A549 (cell line): Measurements from ENCODE around the gene RNF133. TPM values are rescaled to one million over a fixed set of nuclear protein-coding genes. Genes with fewer than 3 reads are reported as not detected.

Experiments
- ATAC-seq, 2 experiments: fragments of 200-7000 bp in 1 of 2; fragments of >200 bp in 1 of 2; cut with Nextera tagmentation in 1 of 2; cut with Tn5 transposase in 1 of 2; 3 replicates each; pipeline versions ENCODE4 v1.8.0 to v1.9.1; 2018 to 2020; ENCODE audit warnings: mild to moderate bottlenecking in 1 of 2, moderate library complexity in 1 of 2
- CTCF ChIA-PET: fragments of 300-600 bp; sonication (Branson Sonifier 250); formaldehyde crosslinking; extraction: SDS; loops from one replicate; lab custom pipeline; 2021; ENCODE audit warnings: antibody characterized with exemption, inconsistent platforms; lab: Yijun Ruan, JAX
- POLR2A ChIA-PET: fragments of 350-600 bp; formaldehyde crosslinking; extraction: SDS; loops from one replicate; lab custom pipeline; 2021; ENCODE audit warnings: antibody characterized with exemption, inconsistent platforms; lab: Yijun Ruan, JAX
- DNase-seq, 2 experiments: peaks; one replicate each; pipeline versions ENCODE4 v3.0.0 to v3.0.0-alpha.2; 2011 to 2016; ENCODE audit warnings: low read depth in 1 of 2, low spot score in 1 of 2
- FAIRE-seq: peaks from 2 replicates; lab custom pipeline; 2011; peaks lifted over from hg19 to GRCh38; lab: Jason Lieb, UNC
- H3K27ac ChIP-seq, 2 experiments: fragments of >200 bp; sonication (Bioruptor Twin); formaldehyde crosslinking; 3 replicates each; pipeline ENCODE4 v1.5.1; 2016 to 2017
- H3K4me1 ChIP-seq: fragments of >200 bp; sonication (Bioruptor Twin); formaldehyde crosslinking; 3 replicates; pipeline ENCODE4 v1.6.1; 2016
- H3K4me2 ChIP-seq: fragments of >200 bp; sonication (Bioruptor Twin); formaldehyde crosslinking; 3 replicates; pipeline ENCODE4 v1.6.1; 2016
- H3K4me3 ChIP-seq: fragments of >200 bp; sonication (Bioruptor Twin); formaldehyde crosslinking; 3 replicates; pipeline ENCODE4 v1.5.1; 2016
- H3K9me3 ChIP-seq: fragments of >200 bp; sonication (Bioruptor Twin); formaldehyde crosslinking; 3 replicates; pipeline ENCODE4 v1.6.1; 2016
- BHLHE40 ChIP-seq: IDR thresholded peaks from 2 replicates; pipeline ENCODE4 v1.6.1; 2012; ENCODE audit warnings: low read depth, low read length, inconsistent platforms
- CEBPB ChIP-seq, 2 experiments: fragments of >200 bp in 1 of 2; sonication (Bioruptor Twin) in 1 of 2; formaldehyde crosslinking in 1 of 2; IDR thresholded peaks; 2 replicates each; pipeline ENCODE4 v1.6.1; 2012 to 2016
- CHD4 ChIP-seq: fragments of 200-600 bp; sonication (generic); IDR thresholded peaks from 2 replicates; pipeline ENCODE4 v1.6.1; 2016; ENCODE audit warnings: antibody characterized with exemption, mild to moderate bottlenecking, borderline replicate concordance
- CTCF ChIP-seq: fragments of >200 bp; sonication (Bioruptor Twin); formaldehyde crosslinking; IDR thresholded peaks from 3 replicates; pipeline ENCODE4 v1.5.1; 2016
- EHF ChIP-seq: fragments of 250-450 bp; sonication (Bioruptor Pico); IDR thresholded peaks from 2 replicates; pipeline ENCODE4 v1.5.0; 2020; ENCODE audit warnings: mild to moderate bottlenecking
- EHMT2 ChIP-seq: fragments of 200-600 bp; sonication (generic); IDR thresholded peaks from 2 replicates; pipeline ENCODE4 v1.6.1; 2016; ENCODE audit warnings: antibody characterized with exemption, low read depth, mild to moderate bottlenecking, moderate library complexity
- ESRRA ChIP-seq: fragments of 150-350 bp; IDR thresholded peaks from 2 replicates; pipeline ENCODE4 v1.6.1; 2014; ENCODE audit warnings: mild to moderate bottlenecking, low read length, borderline replicate concordance
- HMGXB4 ChIP-seq: fragments of 250-450 bp; sonication (Bioruptor Pico); IDR thresholded peaks from 2 replicates; pipeline ENCODE4 v1.5.0; 2021; ENCODE audit warnings: mild to moderate bottlenecking, moderate library complexity, borderline replicate concordance
- HOXB13 ChIP-seq: fragments of 250-450 bp; sonication (Bioruptor Pico); IDR thresholded peaks from 2 replicates; pipeline ENCODE4 v1.5.0; 2020; ENCODE audit warnings: low read depth, mild to moderate bottlenecking, moderate library complexity
- JUN ChIP-seq, 2 experiments: fragments of >200 bp; sonication (Bioruptor Twin); formaldehyde crosslinking; IDR thresholded peaks; 2 replicates in 1 of 2; 3 replicates in 1 of 2; pipeline ENCODE4 v1.6.1; 2016 to 2017
- KDM1A ChIP-seq: fragments of 200-600 bp; sonication (generic); IDR thresholded peaks from 2 replicates; pipeline ENCODE4 v1.6.1; 2016; ENCODE audit warnings: low read depth, mild to moderate bottlenecking
- KDM5A ChIP-seq: fragments of 200-600 bp; sonication (generic); IDR thresholded peaks from 2 replicates; pipeline ENCODE4 v1.6.1; 2016; ENCODE audit warnings: antibody characterized with exemption, mild to moderate bottlenecking
- MAFK ChIP-seq: fragments of 450-650 bp; IDR thresholded peaks from 2 replicates; pipeline ENCODE4 v1.6.1; 2014; ENCODE audit not compliant: partially characterized antibody
- MAZ ChIP-seq: fragments of 150-350 bp; IDR thresholded peaks from 2 replicates; pipeline ENCODE4 v1.6.1; 2014; ENCODE audit warnings: antibody characterized with exemption, low read depth, low read length, borderline replicate concordance
- NFE2L2 ChIP-seq: fragments of 150-350 bp; conservative IDR thresholded peaks from 2 replicates; pipeline ENCODE4 v1.6.1; 2014; ENCODE audit warnings: low read length
- NPAS2 ChIP-seq: fragments of 250-450 bp; sonication (Bioruptor Pico); IDR thresholded peaks from 2 replicates; pipeline ENCODE4 v1.8.0; 2022; ENCODE audit warnings: mild to moderate bottlenecking, moderate library complexity, borderline replicate concordance
- POLR2AphosphoS2 ChIP-seq: conservative IDR thresholded peaks from 2 replicates; pipeline ENCODE4 v1.6.1; 2012; ENCODE audit warnings: low read length, improper control_type of control experiment, inconsistent platforms
- RAD21 ChIP-seq, 2 experiments: fragments of >200 bp in 1 of 2; sonication (Bioruptor Twin) in 1 of 2; formaldehyde crosslinking in 1 of 2; IDR thresholded peaks in 1 of 2; conservative IDR thresholded peaks in 1 of 2; 2 replicates in 1 of 2; 3 replicates in 1 of 2; pipeline ENCODE4 v1.6.1; 2012 to 2018; ENCODE audit warnings: inconsistent platforms in 1 of 2
- RCOR1 ChIP-seq: fragments of 150-350 bp; IDR thresholded peaks from 2 replicates; pipeline ENCODE4 v1.6.1; 2014; ENCODE audit warnings: antibody characterized with exemption, low read length, low read depth
- RNF2 ChIP-seq: fragments of 200-600 bp; sonication (generic); IDR thresholded peaks from 2 replicates; pipeline ENCODE4 v1.6.1; 2016; ENCODE audit warnings: low read depth, mild to moderate bottlenecking, antibody characterized with exemption, moderate library complexity, borderline replicate concordance
- ZFP36 ChIP-seq: fragments of 450-650 bp; IDR thresholded peaks from 2 replicates; pipeline ENCODE4 v1.6.1; 2014; ENCODE audit warnings: borderline replicate concordance; ENCODE audit not compliant: partially characterized antibody
- WGBS: methylation state at CpG from one replicate; pipeline ENCODE4 v1.1.6; 2017; ENCODE audit errors: missing lambda C conversion rate; 5-methylcytosine and 5-hydroxymethylcytosine counted together
- polyA plus RNA-seq, 4 experiments: library from polyadenylated mRNA; depleted of rRNA in 3 of 4; stranded (reverse); fragments of >200 nt; fragmentation: RNase III in 1 of 4; extraction: RNeasy Plus Mini Kit Qiagen cat#74134 plus additional on column Dnase treatment in 1 of 4; gene quantifications; 2 replicates in 3 of 4; 3 replicates in 1 of 4; pipeline ENCODE4 v1.2.3, GENCODE V29; 2011 to 2017
- TF ChIP-seq, protein P1 (sequence below): fragments of 150-350 bp; IDR thresholded peaks from 2 replicates; pipeline ENCODE4 v1.6.1; 2014; ENCODE audit warnings: low read depth, mild to moderate bottlenecking, low read length
- TF ChIP-seq, protein P2 (sequence below): fragments of >200 bp; sonication (Bioruptor Twin); formaldehyde crosslinking; IDR thresholded peaks from 2 replicates; pipeline ENCODE4 v1.6.1; 2016
- TF ChIP-seq, protein P3 (sequence below): fragments of 450-650 bp; IDR thresholded peaks from 2 replicates; pipeline ENCODE4 v1.6.1; 2014; ENCODE audit warnings: antibody characterized with exemption
- TF ChIP-seq, protein P4 (sequence below): IDR thresholded peaks from 2 replicates; pipeline ENCODE4 v1.6.1; 2012

Gene RNF133
- polyA plus RNA-seq, 2 of the 4 experiments (the other 2 are of a cell fraction) = not detected

GRCh38 chr7:122743211-122743610 lies 44.3 kb upstream of the RNF133 start:
- no peak overlapping the region for H3K27ac ChIP-seq
- FAIRE-seq (no peak), DNase-seq (no peak), ATAC-seq (no peak)
- H3K4me1 ChIP-seq = no peaks in the 10 kb centered on the region
- H3K4me2 ChIP-seq = no peak overlapping the region
- TF ChIP-seq, protein P1, sequence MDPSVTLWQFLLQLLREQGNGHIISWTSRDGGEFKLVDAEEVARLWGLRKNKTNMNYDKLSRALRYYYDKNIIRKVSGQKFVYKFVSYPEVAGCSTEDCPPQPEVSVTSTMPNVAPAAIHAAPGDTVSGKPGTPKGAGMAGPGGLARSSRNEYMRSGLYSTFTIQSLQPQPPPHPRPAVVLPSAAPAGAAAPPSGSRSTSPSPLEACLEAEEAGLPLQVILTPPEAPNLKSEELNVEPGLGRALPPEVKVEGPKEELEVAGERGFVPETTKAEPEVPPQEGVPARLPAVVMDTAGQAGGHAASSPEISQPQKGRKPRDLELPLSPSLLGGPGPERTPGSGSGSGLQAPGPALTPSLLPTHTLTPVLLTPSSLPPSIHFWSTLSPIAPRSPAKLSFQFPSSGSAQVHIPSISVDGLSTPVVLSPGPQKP = no peak
- no peak for TF ChIP-seq RAD21 (conservative IDR thresholded peaks at IDR 0.05 in 1 of 2, IDR thresholded peaks at IDR 0.05 in 1 of 2)
- TF ChIP-seq, protein P2, sequence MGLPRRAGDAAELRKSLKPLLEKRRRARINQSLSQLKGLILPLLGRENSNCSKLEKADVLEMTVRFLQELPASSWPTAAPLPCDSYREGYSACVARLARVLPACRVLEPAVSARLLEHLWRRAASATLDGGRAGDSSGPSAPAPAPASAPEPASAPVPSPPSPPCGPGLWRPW = no peak
- no peak for TF ChIP-seq MAZ
- TF ChIP-seq EHMT2 = no peak
- no peak for TF ChIP-seq CHD4
- TF ChIP-seq, protein P3, sequence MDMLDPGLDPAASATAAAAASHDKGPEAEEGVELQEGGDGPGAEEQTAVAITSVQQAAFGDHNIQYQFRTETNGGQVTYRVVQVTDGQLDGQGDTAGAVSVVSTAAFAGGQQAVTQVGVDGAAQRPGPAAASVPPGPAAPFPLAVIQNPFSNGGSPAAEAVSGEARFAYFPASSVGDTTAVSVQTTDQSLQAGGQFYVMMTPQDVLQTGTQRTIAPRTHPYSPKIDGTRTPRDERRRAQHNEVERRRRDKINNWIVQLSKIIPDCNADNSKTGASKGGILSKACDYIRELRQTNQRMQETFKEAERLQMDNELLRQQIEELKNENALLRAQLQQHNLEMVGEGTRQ = no peak
- no peak for TF ChIP-seq ZFP36
- TF ChIP-seq BHLHE40 = no peak
- TF ChIP-seq JUN (IDR thresholded peaks at IDR 0.05) = no peak
- TF ChIP-seq EHF = no peak
- TF ChIP-seq NFE2L2 = no peak
- TF ChIP-seq, protein P4, sequence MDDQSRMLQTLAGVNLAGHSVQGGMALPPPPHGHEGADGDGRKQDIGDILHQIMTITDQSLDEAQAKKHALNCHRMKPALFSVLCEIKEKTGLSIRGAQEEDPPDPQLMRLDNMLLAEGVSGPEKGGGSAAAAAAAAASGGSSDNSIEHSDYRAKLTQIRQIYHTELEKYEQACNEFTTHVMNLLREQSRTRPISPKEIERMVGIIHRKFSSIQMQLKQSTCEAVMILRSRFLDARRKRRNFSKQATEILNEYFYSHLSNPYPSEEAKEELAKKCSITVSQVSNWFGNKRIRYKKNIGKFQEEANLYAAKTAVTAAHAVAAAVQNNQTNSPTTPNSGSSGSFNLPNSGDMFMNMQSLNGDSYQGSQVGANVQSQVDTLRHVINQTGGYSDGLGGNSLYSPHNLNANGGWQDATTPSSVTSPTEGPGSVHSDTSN = no peak
- TF ChIP-seq KDM5A = no peak
- H3K4me3 ChIP-seq = no peak overlapping the region
- no peaks in the 10 kb centered on the region for H3K9me3 ChIP-seq
- POLR2A ChIA-PET = no interaction called here
- CTCF ChIA-PET = no interaction called here

DNA sequence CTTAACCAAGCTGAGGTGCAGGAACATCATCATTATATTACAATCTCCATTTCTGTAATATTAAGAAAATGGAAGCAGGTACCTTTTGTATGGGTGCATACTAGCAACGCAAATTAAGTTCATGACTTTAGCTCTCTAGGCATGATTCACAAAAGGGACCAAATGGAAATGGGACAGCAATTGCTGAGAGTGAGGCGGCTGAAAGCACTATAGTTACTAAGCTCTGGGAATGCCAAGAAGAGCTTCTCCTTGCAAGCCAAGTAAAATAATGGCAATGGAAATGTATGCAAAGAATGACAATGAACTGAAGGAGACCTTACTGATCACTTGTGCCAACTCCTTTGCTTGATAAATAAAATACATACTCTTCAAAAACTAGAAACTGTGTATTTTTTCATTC lies 40.0 kb upstream of the RNF133 start:
- 29% methylated on average over 2 of the region's 2 CpGs for WGBS
- no peak for ATAC-seq
- H3K4me1 ChIP-seq = no peaks in the 10 kb centered on the region
- H3K27ac ChIP-seq = no peak overlapping the region
- FAIRE-seq = no peak
- ChIA-PET POLR2A (no interaction called here), CTCF (interaction anchor here (1.4 kb wide), 1 partner anchor 9 kb away, joined by 3 read pairs; no protein-coding TSS in a partner anchor)
- TF ChIP-seq NPAS2 (CRISPR knock-in tag) (no peak), CEBPB (IDR thresholded peaks at IDR 0.05) (no peak), CTCF (no peak), HOXB13 (CRISPR knock-in tag) (no peak), ESRRA (no peak), MAZ (no peak), POLR2AphosphoS2 (no peak), KDM1A (no peak), RNF2 (no peak), MAFK (no peak), RCOR1 (no peak), HMGXB4 (no peak)
- no peak overlapping the region for H3K4me2 ChIP-seq
- H3K9me3 ChIP-seq = no peaks in the 10 kb centered on the region
- no peak overlapping the region for H3K4me3 ChIP-seq
- no peak for DNase-seq
